GM12873 (cell line): Measurements from ENCODE around the gene FSIP1.

ENCODE experiments used
- TF ChIP-seq, protein P1 (sequence below): IDR thresholded peaks from 2 replicates; pipeline ENCODE4 v1.5.1; 2012; ENCODE audit warnings: low read depth, mild to moderate bottlenecking, moderate library complexity, low read length, control low read depth; ENCODE audit not compliant: insufficient read depth; ENCODE audit errors: missing control alignments

The FSIP1 gene

DNA sequence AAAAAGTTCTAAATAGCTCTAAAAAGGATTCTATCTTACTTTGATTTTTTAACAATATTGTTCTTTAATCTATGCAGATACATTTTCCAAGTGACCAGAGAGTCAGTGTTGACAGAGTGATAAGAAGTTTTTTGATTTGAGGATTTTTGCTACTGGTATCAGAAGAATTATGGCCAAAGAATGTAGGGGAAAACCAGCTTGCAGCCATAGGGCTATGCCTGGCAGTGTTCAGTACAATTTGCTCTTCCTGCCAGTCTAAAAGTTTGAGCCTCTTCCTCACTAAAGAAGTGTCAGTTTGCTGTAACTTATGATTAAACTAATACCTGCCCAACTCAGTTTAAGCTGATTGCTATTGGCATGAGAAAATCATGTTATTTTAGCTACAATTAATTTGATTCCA, 35.3 kb upstream of the FSIP1 start:
- TF ChIP-seq, protein P1, sequence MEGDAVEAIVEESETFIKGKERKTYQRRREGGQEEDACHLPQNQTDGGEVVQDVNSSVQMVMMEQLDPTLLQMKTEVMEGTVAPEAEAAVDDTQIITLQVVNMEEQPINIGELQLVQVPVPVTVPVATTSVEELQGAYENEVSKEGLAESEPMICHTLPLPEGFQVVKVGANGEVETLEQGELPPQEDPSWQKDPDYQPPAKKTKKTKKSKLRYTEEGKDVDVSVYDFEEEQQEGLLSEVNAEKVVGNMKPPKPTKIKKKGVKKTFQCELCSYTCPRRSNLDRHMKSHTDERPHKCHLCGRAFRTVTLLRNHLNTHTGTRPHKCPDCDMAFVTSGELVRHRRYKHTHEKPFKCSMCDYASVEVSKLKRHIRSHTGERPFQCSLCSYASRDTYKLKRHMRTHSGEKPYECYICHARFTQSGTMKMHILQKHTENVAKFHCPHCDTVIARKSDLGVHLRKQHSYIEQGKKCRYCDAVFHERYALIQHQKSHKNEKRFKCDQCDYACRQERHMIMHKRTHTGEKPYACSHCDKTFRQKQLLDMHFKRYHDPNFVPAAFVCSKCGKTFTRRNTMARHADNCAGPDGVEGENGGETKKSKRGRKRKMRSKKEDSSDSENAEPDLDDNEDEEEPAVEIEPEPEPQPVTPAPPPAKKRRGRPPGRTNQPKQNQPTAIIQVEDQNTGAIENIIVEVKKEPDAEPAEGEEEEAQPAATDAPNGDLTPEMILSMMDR, result no peak

DNA sequence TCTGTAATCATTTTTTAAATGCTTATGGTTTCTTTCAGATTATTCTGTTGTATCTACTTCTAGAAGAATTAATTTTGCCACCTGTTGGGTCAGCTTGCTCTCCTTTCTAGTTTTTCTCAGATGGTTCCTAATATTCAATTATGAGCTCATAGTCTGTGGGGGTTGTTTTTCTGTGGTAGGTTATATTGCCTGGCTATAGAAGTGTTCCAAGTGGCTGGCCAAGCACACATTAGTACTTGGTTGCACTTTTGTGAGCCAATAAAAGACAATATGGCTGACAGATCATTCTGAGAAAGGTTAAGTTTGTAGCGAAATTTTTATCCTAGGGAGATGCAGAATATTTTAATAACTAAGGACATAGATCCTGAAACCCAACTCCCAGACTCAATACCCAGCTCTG, 31.8 kb upstream of the FSIP1 start:
- TF ChIP-seq, protein P1, result no peak

GRCh38 chr15:39808909-39809308, 26.3 kb upstream of the FSIP1 start:
- TF ChIP-seq, protein P1, result no peak

DNA sequence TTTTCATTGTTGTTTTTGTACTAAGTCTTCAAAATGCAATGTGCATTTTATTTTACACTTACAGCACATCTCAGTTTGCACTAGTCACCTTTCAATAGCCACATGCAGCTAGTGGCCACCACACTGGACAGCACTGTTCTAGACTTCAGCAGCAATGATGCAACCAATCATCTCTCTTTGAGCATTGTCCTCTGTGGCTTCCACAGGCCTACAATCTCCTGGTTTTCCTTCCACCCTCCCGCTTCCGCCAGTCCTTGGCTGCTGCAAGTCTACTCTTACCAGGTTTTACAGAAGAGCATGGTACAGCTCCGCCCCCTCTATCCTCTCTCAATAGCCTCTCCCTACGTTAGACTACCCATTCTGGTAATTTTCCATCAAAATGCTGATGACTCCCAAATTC, 25.1 kb upstream of the FSIP1 start:
- TF ChIP-seq, protein P1, result no peak

DNA sequence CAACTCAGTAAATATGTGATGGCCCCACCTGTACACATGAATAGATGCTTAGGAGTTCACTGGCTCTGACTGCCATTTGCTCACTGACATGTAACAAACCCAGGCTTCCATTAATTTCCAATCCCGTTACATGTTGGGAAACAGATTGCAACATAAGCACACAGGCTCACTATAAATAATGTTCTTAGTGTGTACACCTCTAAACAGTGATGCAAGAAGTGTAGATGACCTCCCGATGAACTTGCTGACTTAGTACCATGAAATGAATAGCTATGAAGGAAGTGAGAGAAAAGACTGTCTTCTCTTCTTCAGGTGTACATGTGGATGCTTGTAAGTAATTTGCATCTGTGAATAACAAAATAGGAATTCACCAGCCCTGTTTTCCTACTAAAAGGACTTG, 21.4 kb upstream of the FSIP1 start:
- TF ChIP-seq, protein P1, result no peak

DNA sequence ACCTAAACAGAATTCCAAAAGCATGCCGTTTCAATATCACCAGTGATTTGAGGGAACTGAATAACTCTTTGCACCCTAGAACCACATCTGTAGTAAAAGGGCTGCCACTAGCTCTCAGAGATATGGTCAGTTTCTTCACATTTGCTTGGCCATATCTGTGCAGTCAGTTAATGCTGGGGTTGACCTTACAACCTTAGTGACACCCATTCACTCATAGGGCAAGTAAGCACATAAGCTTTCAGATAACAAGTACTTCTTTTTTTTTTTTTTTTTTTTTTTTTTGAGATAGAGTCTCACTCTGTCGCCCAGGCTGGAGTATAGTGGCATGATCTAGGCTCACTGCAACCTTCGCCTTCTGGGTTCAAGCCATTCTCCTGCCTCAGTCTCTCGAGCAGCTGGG, 20.4 kb upstream of the FSIP1 start:
- TF ChIP-seq, protein P1, result no peak

GRCh38 chr15:39801641-39802309, 19.1 kb upstream of the FSIP1 start:
- TF ChIP-seq, protein P1, result peak; percentile 76
